Effector memory CD4-positive, alpha-beta T cell (primary cell): ENCODE measurements around the gene LIN28A.
"Not testable (repeated sequence)": the region's sequence is repeated elsewhere in the genome, so short reads cannot be mapped to it uniquely, and the experiment has no call there.

ENCODE experiments used
- DNase-seq, 3 donors: peaks; one replicate each; pipeline ENCODE4 v3.0.0-alpha.2; 2020
- H3K27ac ChIP-seq: 2 replicates; pipeline ENCODE4 v1.7.0; 2013; ENCODE audit warnings: mild to moderate bottlenecking, low read length, moderate library complexity; ENCODE audit not compliant: insufficient read depth, poor library complexity, severe bottlenecking
- H3K27me3 ChIP-seq: replicated peaks from 2 replicates; pipeline ENCODE4 v1.7.0; 2013; ENCODE audit warnings: mild to moderate bottlenecking, low read length; ENCODE audit not compliant: insufficient read depth, control insufficient read depth, poor library complexity, severe bottlenecking
- H3K36me3 ChIP-seq: 2 replicates; pipeline ENCODE4 v1.7.0; 2013; ENCODE audit warnings: mild to moderate bottlenecking, low read length, moderate library complexity; ENCODE audit not compliant: control insufficient read depth, insufficient read depth
- H3K4me1 ChIP-seq: 2 replicates; pipeline ENCODE4 v1.7.0; 2013; ENCODE audit warnings: low read length, mild to moderate bottlenecking; ENCODE audit not compliant: control insufficient read depth, insufficient read depth, poor library complexity, severe bottlenecking
- H3K4me3 ChIP-seq: 2 replicates; pipeline ENCODE4 v1.7.0; 2013; ENCODE audit warnings: low read length, low read depth, mild to moderate bottlenecking; ENCODE audit not compliant: insufficient read depth, poor library complexity, severe bottlenecking
- H3K9me3 ChIP-seq: 2 replicates; pipeline ENCODE4 v1.7.0; 2013; ENCODE audit warnings: mild to moderate bottlenecking, low read length, moderate library complexity; ENCODE audit not compliant: control insufficient read depth

The LIN28A gene

GRCh38 chr1:26372039-26372438, 38.6 kb upstream of the LIN28A start:
- Histone ChIP-seq H3K27me3 (no peaks in the 10 kb centered on the region), H3K4me3 (no peak overlapping the region), H3K36me3 (no peaks in the 10 kb centered on the region), H3K9me3 (no peaks in the 10 kb centered on the region), H3K4me1 (peaks cover 76% of the 10 kb centered on the region), H3K27ac (no peak overlapping the region)
- DNase-seq = no peak

GRCh38 chr1:26372611-26373010, 38.0 kb upstream of the LIN28A start, which contains the start of gene ZNF683:
Gene ZNF683, minus strand, starts transcription at chr1:26372750. Its CDS starts 4,179 bp downstream, at chr1:26368571.
- H3K4me1 ChIP-seq = peaks cover 82% of the 10 kb centered on the region
- H3K4me3 ChIP-seq, DNase-seq, H3K9me3 ChIP-seq, H3K27me3 ChIP-seq, H3K36me3 ChIP-seq: not testable (repeated sequence)
- H3K27ac ChIP-seq = peak within 1 kb of the TSS; percentile 29

- no peaks in the 10 kb centered on the region for H3K36me3 ChIP-seq
- no peaks in the 10 kb centered on the region for H3K9me3 ChIP-seq
- no peaks in the 10 kb centered on the region for H3K27me3 ChIP-seq
- DNase-seq = peak; percentile 16 to 31 (median 17)
- H3K4me1 ChIP-seq = peaks cover 83% of the 10 kb centered on the region
- no peak overlapping the region for H3K4me3 ChIP-seq
- peak overlapping the region; percentile 29 for H3K27ac ChIP-seq
These were observed 37.3 kb upstream of the LIN28A start for GRCh38 chr1:26373281-26373680.

GRCh38 chr1:26373789-26374188, 36.8 kb upstream of the LIN28A start:
- H3K27me3 ChIP-seq = no peaks in the 10 kb centered on the region
- H3K9me3 ChIP-seq = no peaks in the 10 kb centered on the region
- H3K4me1 ChIP-seq = peaks cover 88% of the 10 kb centered on the region
- no peak for DNase-seq
- H3K4me3 ChIP-seq = no peak overlapping the region
- H3K27ac ChIP-seq = peak overlapping the region; percentile 29
- no peaks in the 10 kb centered on the region for H3K36me3 ChIP-seq

- not testable (repeated sequence) for DNase-seq, H3K27me3 ChIP-seq, H3K4me3 ChIP-seq, H3K36me3 ChIP-seq, H3K9me3 ChIP-seq
- H3K4me1 ChIP-seq = peaks cover 94% of the 10 kb centered on the region
- peak overlapping the region; percentile 29 for H3K27ac ChIP-seq
These were observed 36.3 kb upstream of the LIN28A start for GRCh38 chr1:26374361-26374760.

GRCh38 chr1:26375081-26375480, 35.5 kb upstream of the LIN28A start:
- DNase-seq = no peak
- no peaks in the 10 kb centered on the region for H3K9me3 ChIP-seq
- H3K27ac ChIP-seq = peak overlapping the region; percentile 3
- H3K4me1 ChIP-seq = peaks cover 89% of the 10 kb centered on the region
- no peak overlapping the region for H3K4me3 ChIP-seq
- no peaks in the 10 kb centered on the region for H3K36me3 ChIP-seq
- no peaks in the 10 kb centered on the region for H3K27me3 ChIP-seq

GRCh38 chr1:26376050-26376449, 34.6 kb upstream of the LIN28A start:
- Histone ChIP-seq H3K27ac (no peak overlapping the region), H3K27me3 (no peaks in the 10 kb centered on the region), H3K4me3 (no peak overlapping the region), H3K9me3 (no peaks in the 10 kb centered on the region), H3K36me3 (no peaks in the 10 kb centered on the region), H3K4me1 (peaks cover 79% of the 10 kb centered on the region)
- no peak for DNase-seq

- Histone ChIP-seq H3K27ac (peak overlapping the region; percentile 64), H3K4me1 (peaks cover 58% of the 10 kb centered on the region), H3K36me3 (no peaks in the 10 kb centered on the region), H3K9me3 (no peaks in the 10 kb centered on the region), H3K4me3 (peak overlapping the region; percentile 5), H3K27me3 (no peaks in the 10 kb centered on the region)
- DNase-seq = peak; percentile 65 to 78 (median 73)
These were observed 32.3 kb upstream of the LIN28A start for GRCh38 chr1:26378088-26378878.

GRCh38 chr1:26378879-26379251, 31.8 kb upstream of the LIN28A start:
- Histone ChIP-seq H3K4me3 (peak overlapping the region; percentile 5), H3K9me3 (no peaks in the 10 kb centered on the region), H3K27me3 (no peaks in the 10 kb centered on the region), H3K4me1 (peaks cover 52% of the 10 kb centered on the region), H3K27ac (peak overlapping the region; percentile 64), H3K36me3 (no peaks in the 10 kb centered on the region)
- DNase-seq = no peak

- Histone ChIP-seq H3K27ac (no peak overlapping the region), H3K9me3 (no peaks in the 10 kb centered on the region), H3K4me3 (no peak overlapping the region), H3K36me3 (no peaks in the 10 kb centered on the region), H3K27me3 (no peaks in the 10 kb centered on the region), H3K4me1 (peaks cover 19% of the 10 kb centered on the region)
- no peak for DNase-seq
These were observed 26.5 kb upstream of the LIN28A start for GRCh38 chr1:26384076-26384475.
